Lower lobe of right lung (tissue), 2 donors: ENCODE data around the gene SH3BGR. TPM values are rescaled to one million over a fixed set of nuclear protein-coding genes. Genes with fewer than 3 reads are reported as not detected.

Experiments used
- ATAC-seq, 2 donors: fragments of 200-7000 bp; cut with Tn5 transposase; one replicate each; pipeline ENCODE4 v1.9.1; 2020 to 2022; ENCODE audit warnings: mild to moderate bottlenecking in 2 of 2, moderate library complexity in 2 of 2
- DNase-seq: peaks from one replicate; pipeline ENCODE4 v3.0.0-alpha.2; 2020
- H3K27ac ChIP-seq: fragments of 200-600 bp; one replicate; pipeline ENCODE4 v1.8.0; 2022
- H3K27me3 ChIP-seq: fragments of 200-600 bp; one replicate; pipeline ENCODE4 v1.8.0; 2022; ENCODE audit warnings: low read depth
- H3K36me3 ChIP-seq: fragments of 200-600 bp; one replicate; pipeline ENCODE4 v1.8.0; 2022; ENCODE audit warnings: mild to moderate bottlenecking
- H3K4me1 ChIP-seq: fragments of 200-600 bp; one replicate; pipeline ENCODE4 v1.8.0; 2022
- H3K4me3 ChIP-seq: fragments of 200-600 bp; one replicate; pipeline ENCODE4 v1.8.0; 2022; ENCODE audit warnings: mild to moderate bottlenecking
- H3K9me3 ChIP-seq: fragments of 200-600 bp; one replicate; pipeline ENCODE4 v1.8.0; 2022
- intact Hi-C: fragments of 100-400 bp; cut with DNase I; formaldehyde crosslinking; loops from one replicate; pipeline ENCODE4 v1.11.0; 2022
- total RNA-seq: library from RNA; stranded (reverse); fragmentation: NEBNext Ultra II Directional; extraction: Animal tissue kit (Norgen Biotek cat#: 25700); gene quantifications from one replicate; pipeline ENCODE4 v1.2.1, GENCODE V29; 2021
- TF ChIP-seq, protein P1 (sequence below): fragments of 200-600 bp; IDR thresholded peaks from one replicate; pipeline ENCODE4 v1.8.0; 2022; ENCODE audit warnings: antibody characterized with exemption, mild to moderate bottlenecking
- donor health status: DM: no; HTN: yes; CAD: no; lungs with severe emphysema.

Gene SH3BGR
- total RNA-seq, 1 donor from 2014 or later: 4.1 TPM

DNA sequence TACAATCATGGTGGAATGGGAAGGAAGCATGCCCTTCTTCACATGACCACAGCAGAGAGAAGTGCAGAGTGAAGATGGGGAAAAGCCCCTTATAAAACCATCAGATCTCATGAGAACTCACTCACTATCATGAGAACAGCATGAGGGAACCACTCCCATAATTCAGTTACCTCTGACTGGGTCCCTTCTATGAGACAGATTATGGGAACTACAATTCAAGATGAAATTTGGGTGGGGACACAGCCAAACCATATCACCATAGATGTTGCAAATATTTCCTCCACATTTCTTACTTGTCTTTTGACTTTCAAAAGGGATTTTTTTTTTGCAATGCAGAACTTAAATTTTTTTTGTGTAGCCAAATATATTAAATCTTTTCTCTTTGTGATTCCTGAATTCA is 14.8 kb downstream of the SH3BGR start:
- Histone ChIP-seq H3K9me3 (no peaks in the 10 kb centered on the region), H3K4me1 (no peaks in the 10 kb centered on the region), H3K27ac (no peak overlapping the region), H3K4me3 (no peak overlapping the region), H3K27me3 (no peaks in the 10 kb centered on the region), H3K36me3 (no peaks in the 10 kb centered on the region)
- TF ChIP-seq, protein P1, sequence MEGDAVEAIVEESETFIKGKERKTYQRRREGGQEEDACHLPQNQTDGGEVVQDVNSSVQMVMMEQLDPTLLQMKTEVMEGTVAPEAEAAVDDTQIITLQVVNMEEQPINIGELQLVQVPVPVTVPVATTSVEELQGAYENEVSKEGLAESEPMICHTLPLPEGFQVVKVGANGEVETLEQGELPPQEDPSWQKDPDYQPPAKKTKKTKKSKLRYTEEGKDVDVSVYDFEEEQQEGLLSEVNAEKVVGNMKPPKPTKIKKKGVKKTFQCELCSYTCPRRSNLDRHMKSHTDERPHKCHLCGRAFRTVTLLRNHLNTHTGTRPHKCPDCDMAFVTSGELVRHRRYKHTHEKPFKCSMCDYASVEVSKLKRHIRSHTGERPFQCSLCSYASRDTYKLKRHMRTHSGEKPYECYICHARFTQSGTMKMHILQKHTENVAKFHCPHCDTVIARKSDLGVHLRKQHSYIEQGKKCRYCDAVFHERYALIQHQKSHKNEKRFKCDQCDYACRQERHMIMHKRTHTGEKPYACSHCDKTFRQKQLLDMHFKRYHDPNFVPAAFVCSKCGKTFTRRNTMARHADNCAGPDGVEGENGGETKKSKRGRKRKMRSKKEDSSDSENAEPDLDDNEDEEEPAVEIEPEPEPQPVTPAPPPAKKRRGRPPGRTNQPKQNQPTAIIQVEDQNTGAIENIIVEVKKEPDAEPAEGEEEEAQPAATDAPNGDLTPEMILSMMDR: no peak
- ATAC-seq (no peak), DNase-seq (no peak)
- intact Hi-C loops: no loop called here

DNA sequence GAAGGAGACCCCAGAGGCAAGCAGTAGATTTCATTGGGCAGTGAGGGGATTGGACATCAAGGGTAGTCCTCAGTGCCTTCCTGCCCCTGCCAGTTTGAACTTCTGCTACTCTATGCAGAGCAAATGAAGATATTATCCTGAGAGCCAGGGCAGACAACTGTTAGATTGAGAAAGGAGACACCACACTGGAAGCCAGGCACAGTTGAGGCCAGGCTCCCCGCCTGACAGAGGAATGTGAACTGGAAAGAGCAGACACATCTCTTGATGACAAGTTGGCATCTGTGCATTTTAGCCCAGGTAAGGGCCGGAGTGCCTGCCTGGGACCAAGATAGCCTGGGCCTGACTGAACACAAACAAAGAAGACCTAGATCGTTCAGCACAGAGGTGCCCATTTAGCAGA is 16.0 kb downstream of the SH3BGR start:
- Histone ChIP-seq H3K27ac (no peak overlapping the region), H3K27me3 (no peaks in the 10 kb centered on the region), H3K4me1 (no peaks in the 10 kb centered on the region), H3K4me3 (no peak overlapping the region), H3K36me3 (no peaks in the 10 kb centered on the region), H3K9me3 (no peaks in the 10 kb centered on the region)
- no peak for ATAC-seq
- no peak for DNase-seq
- intact Hi-C loops: no loop called here
- TF ChIP-seq, protein P1: no peak

DNA sequence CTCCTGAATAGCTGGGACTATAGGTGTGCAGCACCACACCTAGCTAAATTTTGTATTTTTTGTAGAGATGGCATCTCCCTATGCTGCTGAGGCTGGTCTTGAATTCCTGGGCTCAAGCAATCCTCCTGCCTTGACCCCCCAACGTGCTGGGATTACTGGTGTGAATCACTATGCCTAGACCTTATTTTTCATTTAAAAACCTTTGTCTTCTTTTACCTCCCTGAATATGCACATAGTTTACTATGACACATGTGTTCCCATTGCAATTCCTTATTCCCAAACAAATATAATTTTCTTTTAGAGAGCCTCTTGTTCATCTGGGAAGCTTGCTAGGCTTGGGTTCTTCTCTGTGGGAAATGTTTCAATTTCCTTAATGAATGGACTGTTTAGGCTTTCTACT is 16.8 kb downstream of the SH3BGR start:
- ATAC-seq (no peak), DNase-seq (no peak)
- no peaks in the 10 kb centered on the region for H3K4me1 ChIP-seq
- no peaks in the 10 kb centered on the region for H3K36me3 ChIP-seq
- intact Hi-C loops: no loop called here
- H3K4me3 ChIP-seq: no peak overlapping the region
- H3K27me3 ChIP-seq: no peaks in the 10 kb centered on the region
- no peaks in the 10 kb centered on the region for H3K9me3 ChIP-seq
- TF ChIP-seq, protein P1: no peak
- no peak overlapping the region for H3K27ac ChIP-seq

DNA sequence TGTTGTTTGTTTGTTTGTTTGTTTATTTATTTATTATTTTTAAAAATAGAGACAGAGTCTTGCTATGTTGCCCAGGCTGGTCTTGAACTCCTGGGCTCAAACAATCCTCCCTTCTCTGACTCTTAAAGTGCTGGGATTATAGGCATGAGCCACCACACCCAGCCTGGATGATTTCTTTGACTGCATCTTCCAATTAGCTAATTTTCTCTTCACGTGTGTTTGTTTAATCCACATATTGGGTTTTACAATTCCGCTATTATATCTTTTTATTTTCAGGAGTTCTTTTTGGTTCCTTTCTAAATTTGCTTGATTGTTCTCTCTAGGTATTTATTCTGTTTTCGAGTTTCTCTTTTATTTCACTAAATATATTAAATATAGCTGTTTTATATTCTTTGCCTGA is 19.8 kb downstream of the SH3BGR start:
- DNase-seq: no peak
- no peak for ATAC-seq
- TF ChIP-seq, protein P1: no peak
- intact Hi-C loops: no loop called here
- H3K4me1 ChIP-seq: no peaks in the 10 kb centered on the region
- H3K27ac ChIP-seq: no peak overlapping the region
- H3K4me3 ChIP-seq: no peak overlapping the region
- no peaks in the 10 kb centered on the region for H3K36me3 ChIP-seq
- H3K27me3 ChIP-seq: no peaks in the 10 kb centered on the region
- no peaks in the 10 kb centered on the region for H3K9me3 ChIP-seq

DNA sequence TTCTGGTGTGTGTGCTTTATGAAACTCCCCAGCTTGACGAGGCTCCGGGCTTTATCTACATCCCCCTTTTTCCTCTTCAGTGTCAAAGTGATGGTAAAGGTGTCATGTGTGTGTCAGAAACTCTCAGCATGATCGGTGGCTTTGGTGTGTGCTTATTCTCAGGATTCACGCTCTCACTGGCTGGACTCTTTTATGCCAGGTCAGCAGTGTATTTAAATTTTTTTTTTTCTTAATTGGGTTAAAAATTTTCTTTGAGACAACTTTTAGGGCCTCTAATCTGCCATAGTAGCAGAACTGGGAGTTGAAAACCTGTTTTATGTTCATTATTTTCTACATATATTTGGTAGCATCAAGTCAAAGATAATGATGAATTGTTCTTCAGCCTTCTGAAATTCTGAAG is 21.0 kb downstream of the SH3BGR start:
- DNase-seq: no peak
- intact Hi-C loops: no loop called here
- ATAC-seq: no peak

More for the DNA sequence above, 21.0 kb downstream of the SH3BGR start:
- Histone ChIP-seq H3K4me1 (no peaks in the 10 kb centered on the region), H3K27me3 (no peaks in the 10 kb centered on the region), H3K9me3 (no peaks in the 10 kb centered on the region), H3K27ac (no peak overlapping the region), H3K36me3 (no peaks in the 10 kb centered on the region), H3K4me3 (no peak overlapping the region)
- TF ChIP-seq, protein P1: no peak
